Measurements from ENCODE around the gene PSMD13.

PSMD13 gene

GRCh38 chr11:289398-289711 lies 52.6 kb downstream of the PSMD13 start:
- Mint-ChIP-seq H3K27ac (no peak overlapping the region), H3K36me3 (ENCODE audit: low read depth) (no peaks in the 10 kb centered on the region)

GRCh38 chr11:289712-290620 lies 53.2 kb downstream of the PSMD13 start:
- Mint-ChIP-seq H3K36me3 (ENCODE audit: low read depth) (no peaks in the 10 kb centered on the region), H3K27ac (peak overlapping the region in 1 of 3 experiments; percentile 53), H3K27me3 (ENCODE audit: low read depth) (peaks cover 5% of the 10 kb centered on the region), H3K4me1 (peaks cover 5% of the 10 kb centered on the region), H3K9me3 (no peaks in the 10 kb centered on the region), H3K4me3 (peak overlapping the region; percentile 80 to 83 (median 82))
- TF ChIP-seq CTCF (IDR thresholded peaks at IDR 0.05; ENCODE audit: unreplicated experiment in 3 of 3), result no peak

More at GRCh38 chr11:289398-289711, 52.6 kb downstream of the PSMD13 start:
- Mint-ChIP-seq H3K9me3 (no peaks in the 10 kb centered on the region), H3K27me3 (ENCODE audit: low read depth) (peaks cover 5% of the 10 kb centered on the region), H3K4me1 (peaks cover 5% of the 10 kb centered on the region), H3K4me3 (peak overlapping the region; percentile 80 to 83 (median 82))
- no peak for TF ChIP-seq CTCF (IDR thresholded peaks at IDR 0.05; ENCODE audit: unreplicated experiment in 3 of 3)

GRCh38 chr11:290621-291231 lies 54.0 kb downstream of the PSMD13 start:
- Mint-ChIP-seq H3K27ac (no peak overlapping the region), H3K27me3 (ENCODE audit: low read depth) (peaks cover 5% of the 10 kb centered on the region), H3K9me3 (no peaks in the 10 kb centered on the region), H3K4me1 (peaks cover 5% of the 10 kb centered on the region), H3K36me3 (ENCODE audit: low read depth) (no peaks in the 10 kb centered on the region), H3K4me3 (peak overlapping the region; percentile 63 to 82 (median 80))
- TF ChIP-seq CTCF (IDR thresholded peaks at IDR 0.05; ENCODE audit: unreplicated experiment in 3 of 3), result no peak

DNA sequence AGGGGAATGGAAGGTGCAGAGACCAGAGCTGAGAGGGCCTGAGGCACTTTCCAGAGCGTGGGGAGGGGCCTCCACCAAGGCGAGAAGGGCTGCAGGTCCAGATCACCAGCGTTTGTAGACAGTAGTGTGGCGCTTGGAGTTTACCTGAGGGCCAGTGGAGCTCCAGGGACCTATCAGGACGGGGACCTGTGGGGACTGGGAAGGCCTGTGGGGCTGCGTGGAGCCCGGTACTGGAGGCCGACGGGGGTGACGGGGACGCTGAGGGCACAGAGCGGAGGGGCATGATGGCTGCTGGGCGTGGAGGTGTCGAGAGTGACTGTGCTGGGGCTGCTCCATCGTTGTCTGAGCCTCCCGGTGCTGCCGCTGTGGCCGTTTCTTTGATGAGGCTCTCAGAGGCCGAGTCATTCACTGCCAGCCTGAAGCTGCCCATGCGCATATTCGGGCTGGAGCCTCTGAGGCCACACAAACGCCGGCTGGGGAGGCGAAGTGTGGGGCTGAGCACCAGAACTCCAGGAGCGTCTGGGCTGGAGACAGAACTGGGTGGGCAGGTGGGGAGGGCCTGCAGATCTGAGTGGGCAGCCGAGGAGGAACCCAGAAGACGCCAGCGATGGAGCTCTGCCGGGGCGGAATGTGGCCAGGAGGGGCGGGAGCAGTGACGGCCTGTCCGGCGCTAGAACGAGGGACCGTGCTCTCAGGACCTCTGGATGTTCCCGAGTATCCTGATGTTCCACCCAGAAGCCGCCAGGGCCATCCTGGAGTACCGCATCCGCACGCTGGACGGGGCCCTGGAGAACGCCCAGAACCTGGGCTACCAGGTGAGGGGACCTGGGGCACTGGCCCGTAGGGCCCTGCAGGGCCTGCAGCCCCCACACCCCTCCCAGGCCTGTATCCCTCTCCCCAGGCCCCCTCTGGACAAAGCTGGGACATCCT lies 54.8 kb downstream of the PSMD13 start:
- Mint-ChIP-seq H3K4me1 (peaks cover 5% of the 10 kb centered on the region), H3K36me3 (ENCODE audit: low read depth) (no peaks in the 10 kb centered on the region), H3K27me3 (ENCODE audit: low read depth) (peaks cover 5% of the 10 kb centered on the region), H3K9me3 (no peaks in the 10 kb centered on the region), H3K4me3 (peak overlapping the region; percentile 7 to 67 (median 63)), H3K27ac (no peak overlapping the region)
- no peak for TF ChIP-seq CTCF (IDR thresholded peaks at IDR 0.05; ENCODE audit: unreplicated experiment in 3 of 3)

DNA sequence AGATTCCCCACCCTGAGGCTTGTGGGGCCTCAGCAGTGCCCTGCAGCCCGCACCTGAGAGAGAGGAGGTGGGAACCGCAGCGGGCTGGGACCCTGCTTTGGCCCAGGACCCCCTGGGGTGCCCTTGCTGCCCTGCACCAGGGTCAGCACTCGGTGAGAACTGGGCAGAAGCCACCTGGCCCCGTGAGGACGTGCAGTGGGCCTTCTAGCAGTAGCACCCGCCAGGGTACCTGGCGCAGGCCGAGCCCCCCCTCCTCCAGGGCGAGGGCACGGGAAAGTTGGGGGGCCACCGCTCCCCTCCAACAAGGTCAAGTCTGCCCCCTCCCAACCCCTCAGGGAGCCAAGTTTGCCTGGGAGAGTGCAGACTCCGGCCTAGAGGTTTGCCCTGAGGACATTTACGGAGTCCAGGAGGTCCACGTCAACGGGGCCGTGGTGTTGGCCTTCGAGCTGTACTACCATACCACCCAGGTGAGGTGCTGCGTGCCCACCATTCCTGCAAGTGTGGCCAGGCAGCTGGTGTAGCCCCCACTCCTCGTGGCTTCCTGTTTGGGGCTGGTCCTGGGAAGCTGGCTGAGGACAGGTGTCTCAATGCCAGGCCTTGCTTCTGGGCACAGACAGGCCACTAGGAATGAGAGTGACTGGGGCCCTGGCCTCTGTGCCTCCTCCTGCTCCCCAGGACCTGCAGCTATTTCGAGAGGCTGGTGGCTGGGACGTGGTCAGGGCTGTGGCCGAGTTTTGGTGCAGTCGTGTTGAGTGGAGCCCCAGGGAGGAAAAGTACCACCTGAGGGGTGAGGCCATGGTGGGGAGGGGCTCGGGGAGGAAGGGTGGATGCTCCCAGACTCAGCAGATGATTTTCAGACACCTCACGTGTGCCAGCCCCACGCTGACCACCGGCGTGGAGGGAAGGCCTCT lies 55.7 kb downstream of the PSMD13 start:
- H3K4me3 Mint-ChIP-seq, result no peak overlapping the region

More for the DNA sequence above, 55.7 kb downstream of the PSMD13 start:
- no peaks in the 10 kb centered on the region for H3K4me1 Mint-ChIP-seq
- no peaks in the 10 kb centered on the region for H3K9me3 Mint-ChIP-seq
- no peak for TF ChIP-seq CTCF (IDR thresholded peaks at IDR 0.05; ENCODE audit: unreplicated experiment in 3 of 3)
- H3K27me3 Mint-ChIP-seq (ENCODE audit: low read depth), result no peaks in the 10 kb centered on the region
- H3K27ac Mint-ChIP-seq, result no peak overlapping the region
- H3K36me3 Mint-ChIP-seq (ENCODE audit: low read depth), result no peaks in the 10 kb centered on the region

Data from nephron (organoid).